BE2C (cell line): ENCODE results near the gene GCC1. TPM values are rescaled to one million over a fixed set of nuclear protein-coding genes. Genes with fewer than 3 reads are reported as not detected.

Experiments
- DNase-seq: peaks from one replicate; pipeline ENCODE4 v3.0.0-alpha.2; 2020
- H3K27me3 ChIP-seq: fragments of 250-450 bp; sonication (Bioruptor Pico); 2 replicates; pipeline ENCODE4 v1.5.1; 2020; ENCODE audit warnings: mild to moderate bottlenecking
- H3K36me3 ChIP-seq: fragments of 250-450 bp; sonication (Bioruptor Pico); 2 replicates; pipeline ENCODE4 v1.5.1; 2020; ENCODE audit warnings: mild to moderate bottlenecking
- H3K4me1 ChIP-seq: fragments of 250-450 bp; sonication (Bioruptor Pico); 2 replicates; pipeline ENCODE4 v1.5.1; 2020
- H3K4me3 ChIP-seq: 2 replicates; pipeline ENCODE4 v1.5.1; 2011; ENCODE audit warnings: low read depth, low read length
- H3K9me3 ChIP-seq: fragments of 250-450 bp; sonication (Bioruptor Pico); 2 replicates; pipeline ENCODE4 v1.5.1; 2020
- CTCF ChIP-seq: IDR thresholded peaks from 2 replicates; pipeline ENCODE4 v1.5.1; 2012; ENCODE audit warnings: mild to moderate bottlenecking, low read depth, low read length
- polyA plus RNA-seq: library from polyadenylated mRNA; unstranded; fragments of >200 nt; gene quantifications from one replicate; pipeline ENCODE4 v1.2.1, GENCODE V29; 2012; ENCODE audit warnings: low read depth, missing spikeins; ENCODE audit not compliant: insufficient read length, insufficient read depth

GCC1 gene
- polyA plus RNA-seq, result 23.1 TPM

- peak; percentile 95 for DNase-seq
- peaks cover 11% of the 10 kb centered on the region; the same call in 1 of the 2 replicates for H3K36me3 ChIP-seq
- H3K9me3 ChIP-seq, result no peaks in the 10 kb centered on the region
- H3K27me3 ChIP-seq, result no peaks in the 10 kb centered on the region
- peak within 1 kb of the TSS; percentile 97 for H3K4me3 ChIP-seq
- H3K4me1 ChIP-seq, result no peaks in the 10 kb centered on the region
- TF ChIP-seq CTCF, result no peak
These were observed at the start of gene GCC1 for GRCh38 chr7:127585044-127585953. TSS of gene GCC1 (minus strand) at chr7:127585596. CDS start at chr7:127585182, 414 bp downstream.

GRCh38 chr7:127632276-127632910 is 47.0 kb upstream of the GCC1 start:
- H3K4me1 ChIP-seq, result no peaks in the 10 kb centered on the region
- H3K27me3 ChIP-seq, result 0 out of 2 replicates have a peak, but pooled peaks cover 3% of the 10 kb centered on the region
- no peaks in the 10 kb centered on the region for H3K36me3 ChIP-seq
- H3K4me3 ChIP-seq, result no peak overlapping the region
- TF ChIP-seq CTCF, result no peak
- no peaks in the 10 kb centered on the region for H3K9me3 ChIP-seq
- DNase-seq, result no peak

GRCh38 chr7:127629268-127629854 is 44.0 kb upstream of the GCC1 start:
- no peak overlapping the region for H3K4me3 ChIP-seq
- DNase-seq, result peak; percentile 58
- H3K9me3 ChIP-seq, result no peaks in the 10 kb centered on the region
- peak; percentile 77 for TF ChIP-seq CTCF
- H3K36me3 ChIP-seq, result no peaks in the 10 kb centered on the region
- peaks cover 4% of the 10 kb centered on the region for H3K27me3 ChIP-seq
- no peaks in the 10 kb centered on the region for H3K4me1 ChIP-seq

- Histone ChIP-seq H3K27me3 (peaks cover 13% of the 10 kb centered on the region), H3K36me3 (no peaks in the 10 kb centered on the region), H3K9me3 (no peaks in the 10 kb centered on the region), H3K4me3 (no peak overlapping the region), H3K4me1 (no peaks in the 10 kb centered on the region)
- no peak for DNase-seq
- TF ChIP-seq CTCF, result peak; percentile 46
These were observed 43.0 kb upstream of the GCC1 start for GRCh38 chr7:127628445-127628844.

GRCh38 chr7:127625331-127625730 is 39.9 kb upstream of the GCC1 start:
- no peaks in the 10 kb centered on the region for H3K9me3 ChIP-seq
- H3K4me3 ChIP-seq, result no peak overlapping the region
- H3K4me1 ChIP-seq, result no peaks in the 10 kb centered on the region
- TF ChIP-seq CTCF, result no peak
- no peak for DNase-seq
- H3K36me3 ChIP-seq, result no peaks in the 10 kb centered on the region
- peaks cover 31% of the 10 kb centered on the region for H3K27me3 ChIP-seq
